ENCODE results near the gene EML2.

The EML2 gene

GRCh38 chr19:45659096-45659729 is 20.0 kb upstream of the EML2 start:
- no peak for TF ChIP-seq CTCF (IDR thresholded peaks at IDR 0.05)

- TF ChIP-seq CTCF (IDR thresholded peaks at IDR 0.05), result no peak
Measured at GRCh38 chr19:45657520-45658167, 18.4 kb upstream of the EML2 start.

- TF ChIP-seq CTCF (IDR thresholded peaks at IDR 0.05), result no peak
Measured at GRCh38 chr19:45655073-45655472, 15.9 kb upstream of the EML2 start.

GRCh38 chr19:45653634-45654033 is 14.4 kb upstream of the EML2 start:
- no peak for TF ChIP-seq CTCF (IDR thresholded peaks at IDR 0.05)

- no peak for TF ChIP-seq CTCF (IDR thresholded peaks at IDR 0.05)
Measured at GRCh38 chr19:45650722-45651121, 11.5 kb upstream of the EML2 start.

- TF ChIP-seq CTCF (IDR thresholded peaks at IDR 0.05), result no peak
Measured at GRCh38 chr19:45646345-45646698, 7.1 kb upstream of the EML2 start.

GRCh38 chr19:45645631-45646344 is 6.6 kb upstream of the EML2 start:
- no peak for TF ChIP-seq CTCF (IDR thresholded peaks at IDR 0.05)

All from LNCAP (cell line).